ENCODE results near the gene ROS1.
"Not testable (repeated sequence)": the region's sequence is repeated elsewhere in the genome, so short reads cannot be mapped to it uniquely, and the experiment has no call there.

The ROS1 gene

DNA sequence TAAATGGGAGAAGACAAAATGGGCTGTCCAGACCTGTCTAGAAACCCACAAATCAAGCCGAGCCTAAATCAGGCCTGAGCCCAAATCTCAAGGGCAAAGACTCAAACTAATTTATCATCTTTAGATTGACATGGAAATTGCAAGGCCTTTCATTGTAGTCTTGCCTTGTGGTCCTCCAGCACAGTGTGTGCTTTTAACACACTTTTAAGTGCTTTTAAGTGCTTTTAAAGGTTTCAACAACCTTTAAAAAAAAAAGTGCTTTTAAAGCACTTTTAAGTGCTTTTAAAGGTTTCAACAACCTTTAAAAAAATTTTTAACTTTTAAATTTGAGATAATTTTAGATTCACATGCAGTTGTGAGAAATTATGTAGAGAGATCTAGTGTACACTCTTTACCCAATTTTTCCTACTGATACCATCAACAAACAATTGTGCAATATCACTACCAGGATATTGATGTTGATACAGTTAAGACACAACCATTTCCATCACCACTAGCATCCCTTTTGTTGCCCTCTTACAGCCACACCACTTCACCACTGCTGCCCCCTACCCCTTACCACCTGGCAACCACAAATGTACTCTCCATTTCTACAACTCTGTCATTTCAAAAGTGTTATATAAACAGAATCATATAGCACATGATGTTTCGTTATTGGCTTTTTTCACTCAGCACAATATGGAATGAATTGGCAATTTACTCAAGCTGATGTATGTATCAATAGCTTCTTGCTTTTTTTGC lies 33.6 kb upstream of the ROS1 start:
- H3K4me3 ChIP-seq (ENCODE audit: extremely low read depth, insufficient read depth, low read length, poor library complexity, severe bottlenecking) = no peak overlapping the region
- H3K4me1 ChIP-seq (ENCODE audit: control insufficient read depth, insufficient read depth, low read length, poor library complexity, severe bottlenecking) = peaks cover 4% of the 10 kb centered on the region
- H3K9me3 ChIP-seq (ENCODE audit: control insufficient read depth, low read length) = no peaks in the 10 kb centered on the region
- no peak overlapping the region for H3K27ac ChIP-seq (ENCODE audit: low read depth, low read length, severe bottlenecking)
- no CpG with 5 or more reads among the region's 2 CpGs for WGBS, 2 experiments (ENCODE audit: insufficient coverage in 2 of 2)
- H3K36me3 ChIP-seq (ENCODE audit: control insufficient read depth, insufficient read depth, low read length) = no peaks in the 10 kb centered on the region

DNA sequence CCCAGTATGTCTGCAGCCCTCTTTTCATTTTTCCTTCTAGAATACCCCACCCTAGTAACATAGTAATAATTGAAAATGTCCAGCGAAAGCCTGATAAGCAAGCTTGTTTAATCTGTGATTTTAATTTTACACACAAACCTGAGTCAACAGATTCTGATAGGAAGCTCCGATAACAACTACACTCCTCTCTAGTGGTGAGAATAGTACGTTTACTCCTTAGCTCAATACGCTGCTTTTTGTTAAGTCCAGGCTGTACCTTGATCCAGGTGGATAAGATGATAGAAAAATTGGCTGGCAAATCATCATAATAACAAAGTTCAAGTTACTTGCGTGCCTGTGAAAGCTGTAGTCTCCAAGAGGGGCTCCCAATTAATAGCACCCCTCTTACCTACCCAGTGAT lies 31.3 kb upstream of the ROS1 start:
- Histone ChIP-seq H3K36me3 (ENCODE audit: control insufficient read depth, insufficient read depth, low read length) (no peaks in the 10 kb centered on the region), H3K27ac (ENCODE audit: low read depth, low read length, severe bottlenecking) (no peak overlapping the region), H3K4me3 (ENCODE audit: extremely low read depth, insufficient read depth, low read length, poor library complexity, severe bottlenecking) (no peak overlapping the region), H3K4me1 (ENCODE audit: control insufficient read depth, insufficient read depth, low read length, poor library complexity, severe bottlenecking) (no peaks in the 10 kb centered on the region), H3K9me3 (ENCODE audit: control insufficient read depth, low read length) (no peaks in the 10 kb centered on the region)
- WGBS, 2 experiments (ENCODE audit: insufficient coverage in 2 of 2) = no CpG with 5 or more reads among the region's 5 CpGs

DNA sequence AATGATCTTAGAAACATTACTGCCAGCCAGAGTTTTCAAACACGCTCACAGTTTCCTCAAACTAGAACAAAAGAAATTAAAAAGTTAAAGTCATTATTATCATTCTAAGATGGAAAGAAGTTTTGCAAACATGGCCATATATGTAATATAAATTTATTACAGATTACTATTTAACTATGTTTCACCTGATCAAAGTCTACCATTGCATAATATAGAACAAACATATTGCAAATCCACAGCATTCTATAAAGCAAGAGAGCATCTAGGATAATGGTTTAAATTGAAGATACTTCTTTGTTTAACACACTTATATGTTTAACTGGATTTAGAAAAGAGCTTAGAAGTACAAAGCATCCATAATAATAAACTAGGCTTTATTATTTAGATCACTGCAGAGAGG lies 30.5 kb upstream of the ROS1 start:
- Histone ChIP-seq H3K9me3 (ENCODE audit: control insufficient read depth, low read length) (no peaks in the 10 kb centered on the region), H3K36me3 (ENCODE audit: control insufficient read depth, insufficient read depth, low read length) (no peaks in the 10 kb centered on the region), H3K4me3 (ENCODE audit: extremely low read depth, insufficient read depth, low read length, poor library complexity, severe bottlenecking) (no peak overlapping the region), H3K27ac (ENCODE audit: low read depth, low read length, severe bottlenecking) (no peak overlapping the region), H3K4me1 (ENCODE audit: control insufficient read depth, insufficient read depth, low read length, poor library complexity, severe bottlenecking) (peaks cover under 1% of the 10 kb centered on the region)
- WGBS, 2 experiments (ENCODE audit: insufficient coverage in 2 of 2) = no CpG with 5 or more reads among the region's 1 CpG

DNA sequence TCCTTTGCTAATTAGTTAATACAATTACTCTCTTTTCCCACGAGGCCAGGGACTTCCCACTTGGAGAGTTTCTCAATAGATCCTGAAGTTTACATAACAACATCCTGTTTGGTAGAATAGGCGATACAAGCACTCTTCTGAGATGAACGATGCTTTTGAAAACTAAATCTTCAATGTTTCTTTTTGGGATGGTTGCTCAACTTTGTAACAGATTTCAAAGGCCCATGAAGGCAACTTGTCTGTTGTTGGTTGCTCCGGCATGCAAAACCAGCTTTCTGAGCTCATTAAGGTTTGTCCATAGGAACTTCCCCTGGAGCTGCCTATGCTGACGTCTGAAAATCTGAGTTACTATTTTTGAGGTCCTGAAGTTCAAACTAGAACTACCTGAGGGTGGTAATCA lies 25.9 kb upstream of the ROS1 start:
- Histone ChIP-seq H3K9me3 (ENCODE audit: control insufficient read depth, low read length) (no peaks in the 10 kb centered on the region), H3K36me3 (ENCODE audit: control insufficient read depth, insufficient read depth, low read length) (no peaks in the 10 kb centered on the region), H3K4me1 (ENCODE audit: control insufficient read depth, insufficient read depth, low read length, poor library complexity, severe bottlenecking) (peaks cover 30% of the 10 kb centered on the region), H3K27ac (ENCODE audit: low read depth, low read length, severe bottlenecking) (no peak overlapping the region), H3K4me3 (ENCODE audit: extremely low read depth, insufficient read depth, low read length, poor library complexity, severe bottlenecking) (no peak overlapping the region)
- 77 to 83% methylated on average over 4 of the region's 5 CpGs for WGBS, 2 experiments (ENCODE audit: insufficient coverage in 2 of 2)

DNA sequence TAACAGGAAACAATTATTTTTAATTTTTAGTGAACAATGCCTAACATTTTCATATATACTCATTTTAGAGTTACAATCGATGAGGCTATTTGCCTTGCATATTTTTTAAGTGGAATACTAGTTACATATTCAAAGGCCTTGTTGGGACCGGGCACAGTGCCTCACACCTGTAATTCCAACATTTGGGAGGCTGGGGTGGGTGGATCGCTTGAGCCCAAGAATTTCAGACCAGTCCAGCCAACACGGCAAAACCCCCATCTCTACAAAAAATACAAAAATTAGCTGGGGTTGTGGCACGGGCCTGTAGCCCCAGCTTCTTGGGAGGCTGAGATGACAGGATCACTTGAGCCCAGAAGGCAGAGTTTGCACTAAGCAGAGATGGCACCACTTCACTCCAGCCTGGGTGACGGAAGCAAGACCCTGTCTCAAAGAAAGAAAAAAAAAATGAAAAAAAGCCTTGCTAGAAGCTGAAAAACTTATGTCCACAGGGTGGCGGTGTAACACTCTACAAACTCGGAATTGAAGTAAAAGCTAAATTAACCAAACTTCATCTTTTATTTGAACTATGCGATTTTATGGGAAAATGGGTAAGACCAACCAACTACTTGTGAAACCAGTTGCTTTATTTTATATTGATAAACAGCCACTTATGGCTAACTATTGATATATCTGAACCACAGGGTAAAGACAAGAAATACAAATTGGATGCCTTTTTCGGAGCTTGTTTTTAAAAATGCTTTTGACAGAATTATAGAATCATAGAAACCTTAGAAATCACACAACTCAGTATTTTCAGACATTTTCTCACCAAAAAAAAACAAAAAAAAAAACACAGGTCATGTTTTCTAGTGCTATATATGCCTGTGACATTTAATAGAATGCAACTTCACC lies 24.1 kb upstream of the ROS1 start:
- 53 to 83% methylated on average over 2 to 3 of the region's 10 CpGs for WGBS, 2 experiments (ENCODE audit: insufficient coverage in 2 of 2)
- no peak overlapping the region for H3K4me3 ChIP-seq (ENCODE audit: extremely low read depth, insufficient read depth, low read length, poor library complexity, severe bottlenecking)
- no peaks in the 10 kb centered on the region for H3K36me3 ChIP-seq (ENCODE audit: control insufficient read depth, insufficient read depth, low read length)
- H3K9me3 ChIP-seq (ENCODE audit: control insufficient read depth, low read length) = no peaks in the 10 kb centered on the region
- no peak overlapping the region for H3K27ac ChIP-seq (ENCODE audit: low read depth, low read length, severe bottlenecking)
- peaks cover 30% of the 10 kb centered on the region for H3K4me1 ChIP-seq (ENCODE audit: control insufficient read depth, insufficient read depth, low read length, poor library complexity, severe bottlenecking)

DNA sequence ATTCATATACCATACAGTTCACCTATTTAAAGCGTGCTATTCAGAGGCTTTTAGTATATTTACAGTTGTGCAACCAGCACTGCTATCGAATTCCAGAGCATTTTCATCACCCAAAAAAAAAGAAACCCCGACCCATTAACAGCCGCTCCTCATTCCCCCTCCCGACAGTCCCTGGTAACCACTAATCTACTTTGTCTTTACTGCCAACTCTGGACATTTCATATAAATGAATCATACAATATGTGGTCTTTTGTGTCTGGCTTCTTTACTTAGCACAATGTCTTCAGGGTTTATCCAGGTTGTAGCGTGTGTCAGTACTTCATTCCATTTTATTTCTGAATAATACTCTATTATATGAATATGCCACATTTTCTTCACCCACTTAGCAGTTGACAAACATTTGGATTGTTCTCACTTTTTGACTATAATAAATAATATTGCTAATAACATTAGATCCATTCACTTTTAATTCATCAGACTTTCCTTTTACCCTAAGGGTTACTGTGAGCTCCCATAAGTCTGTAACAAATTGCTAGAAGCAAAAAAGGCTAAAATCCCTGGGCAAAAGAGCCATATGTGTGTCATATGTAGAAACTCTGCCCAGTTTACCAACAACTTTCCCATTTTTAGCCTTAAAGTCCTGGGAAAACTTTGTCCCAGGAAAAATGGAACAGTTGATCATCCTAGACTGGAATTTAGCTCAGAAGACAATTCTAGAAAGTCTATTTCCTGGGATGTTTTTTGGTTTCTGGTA lies 23.2 kb upstream of the ROS1 start:
- Histone ChIP-seq H3K9me3 (ENCODE audit: control insufficient read depth, low read length) (no peaks in the 10 kb centered on the region), H3K4me3 (ENCODE audit: extremely low read depth, insufficient read depth, low read length, poor library complexity, severe bottlenecking) (no peak overlapping the region), H3K27ac (ENCODE audit: low read depth, low read length, severe bottlenecking) (peak overlapping the region; percentile 81), H3K4me1 (ENCODE audit: control insufficient read depth, insufficient read depth, low read length, poor library complexity, severe bottlenecking) (peaks cover 30% of the 10 kb centered on the region), H3K36me3 (ENCODE audit: control insufficient read depth, insufficient read depth, low read length) (no peaks in the 10 kb centered on the region)
- 81 to 83% methylated on average over 1 to 3 of the region's 6 CpGs for WGBS, 2 experiments (ENCODE audit: insufficient coverage in 2 of 2)

DNA sequence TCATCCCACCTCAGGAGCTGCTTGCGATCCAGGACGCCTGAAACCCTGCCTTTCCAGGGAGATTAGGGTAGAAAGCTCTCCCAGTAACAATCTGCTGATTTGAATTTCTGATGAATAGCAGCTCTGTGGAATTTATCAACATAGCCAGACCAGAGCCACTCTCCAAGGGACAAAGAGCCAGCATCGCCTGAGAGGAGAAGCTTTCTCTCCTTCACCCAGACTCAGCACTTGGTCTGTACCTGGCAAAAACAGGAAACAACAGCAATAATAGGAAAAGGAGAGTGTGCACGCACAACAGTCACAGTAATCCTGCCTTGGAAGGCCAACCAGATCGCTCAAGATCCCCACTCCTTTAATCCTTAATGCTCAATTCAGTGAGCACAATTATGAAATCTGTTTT lies 22.3 kb upstream of the ROS1 start:
- peaks cover 30% of the 10 kb centered on the region for H3K4me1 ChIP-seq (ENCODE audit: control insufficient read depth, insufficient read depth, low read length, poor library complexity, severe bottlenecking)
- 65 to 89% methylated on average over 2 of the region's 5 CpGs for WGBS, 2 experiments (ENCODE audit: insufficient coverage in 2 of 2)
- no peaks in the 10 kb centered on the region for H3K9me3 ChIP-seq (ENCODE audit: control insufficient read depth, low read length)
- H3K36me3 ChIP-seq (ENCODE audit: control insufficient read depth, insufficient read depth, low read length) = no peaks in the 10 kb centered on the region
- no peak overlapping the region for H3K4me3 ChIP-seq (ENCODE audit: extremely low read depth, insufficient read depth, low read length, poor library complexity, severe bottlenecking)
- peak overlapping the region; percentile 25 for H3K27ac ChIP-seq (ENCODE audit: low read depth, low read length, severe bottlenecking)

DNA sequence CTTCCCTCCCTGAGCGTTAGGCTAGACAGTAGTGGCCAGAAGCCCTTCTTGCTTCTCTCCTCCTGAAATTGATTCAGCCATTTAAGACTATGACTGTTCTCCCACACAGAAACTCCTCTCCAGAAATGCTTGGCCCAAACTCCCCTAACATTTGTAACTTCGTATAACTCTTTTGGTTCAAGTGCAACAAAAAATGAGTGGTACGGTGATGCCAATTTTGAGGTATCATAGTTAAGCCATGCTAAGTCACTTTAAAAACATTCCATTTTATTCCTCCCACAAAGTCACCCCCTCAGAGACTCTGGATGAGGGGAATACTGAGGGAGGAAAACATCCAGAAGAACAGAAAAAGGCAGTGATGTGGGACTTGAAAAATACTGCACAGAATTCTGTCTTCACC lies 21.1 kb upstream of the ROS1 start:
- peaks cover 30% of the 10 kb centered on the region for H3K4me1 ChIP-seq (ENCODE audit: control insufficient read depth, insufficient read depth, low read length, poor library complexity, severe bottlenecking)
- no peaks in the 10 kb centered on the region for H3K36me3 ChIP-seq (ENCODE audit: control insufficient read depth, insufficient read depth, low read length)
- H3K27ac ChIP-seq (ENCODE audit: low read depth, low read length, severe bottlenecking) = no peak overlapping the region

DNA sequence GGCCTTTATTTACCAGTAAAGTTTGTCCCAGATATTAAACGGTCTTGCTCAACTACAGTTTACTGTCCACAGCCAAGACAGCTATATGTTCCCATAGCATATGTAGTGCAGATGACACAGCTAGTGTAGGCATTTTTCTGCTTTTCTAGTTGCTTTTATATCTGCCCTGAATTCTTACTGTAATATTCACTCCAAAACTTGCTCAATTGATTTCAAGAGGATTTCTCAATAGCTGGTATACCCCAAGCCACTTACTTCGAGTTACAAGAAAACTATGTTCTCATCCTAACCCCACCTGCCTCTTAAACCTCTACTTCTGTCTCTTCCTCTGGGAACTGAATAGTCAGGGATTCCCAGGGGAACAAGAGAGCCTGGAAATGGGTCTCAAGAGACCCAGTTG lies 18.9 kb upstream of the ROS1 start:
- H3K36me3 ChIP-seq (ENCODE audit: control insufficient read depth, insufficient read depth, low read length) = no peaks in the 10 kb centered on the region

More for the DNA sequence above, 21.1 kb upstream of the ROS1 start:
- Histone ChIP-seq H3K9me3 (ENCODE audit: control insufficient read depth, low read length) (no peaks in the 10 kb centered on the region), H3K4me3 (ENCODE audit: extremely low read depth, insufficient read depth, low read length, poor library complexity, severe bottlenecking) (no peak overlapping the region)
- WGBS, 2 experiments (ENCODE audit: insufficient coverage in 2 of 2) = 83 to 92% methylated on average over 1 to 2 of the region's 3 CpGs

DNA sequence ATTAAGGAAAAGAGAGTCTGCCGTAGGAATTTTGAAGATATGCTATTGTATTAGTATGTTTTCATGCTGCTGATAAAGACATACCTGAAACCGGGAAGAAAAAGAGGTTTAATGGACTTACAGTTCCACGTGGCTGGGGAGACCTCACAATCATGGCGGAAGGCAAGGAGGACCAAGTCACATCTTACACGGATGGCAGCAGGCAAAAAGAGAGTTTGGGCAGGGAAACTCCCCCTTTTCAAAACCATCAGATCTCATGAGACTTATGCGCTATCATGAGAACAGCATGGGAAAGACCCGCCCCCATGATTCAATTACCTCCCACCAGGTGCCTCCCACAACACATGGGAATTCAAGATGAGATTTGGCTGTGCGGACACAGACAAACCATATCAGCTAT lies 16.6 kb upstream of the ROS1 start:
- H3K9me3 ChIP-seq (ENCODE audit: control insufficient read depth, low read length); H3K4me3 ChIP-seq (ENCODE audit: extremely low read depth, insufficient read depth, low read length, poor library complexity, severe bottlenecking); H3K4me1 ChIP-seq (ENCODE audit: control insufficient read depth, insufficient read depth, low read length, poor library complexity, severe bottlenecking); H3K27ac ChIP-seq (ENCODE audit: low read depth, low read length, severe bottlenecking); H3K36me3 ChIP-seq (ENCODE audit: control insufficient read depth, insufficient read depth, low read length): not testable (repeated sequence)
- 90 to 91% methylated on average over 6 to 7 of the region's 8 CpGs for WGBS, 2 experiments (ENCODE audit: insufficient coverage in 2 of 2)

More for the DNA sequence above, 18.9 kb upstream of the ROS1 start:
- no peaks in the 10 kb centered on the region for H3K9me3 ChIP-seq (ENCODE audit: control insufficient read depth, low read length)
- no peak overlapping the region for H3K27ac ChIP-seq (ENCODE audit: low read depth, low read length, severe bottlenecking)
- 80 to 100% methylated on average over 1 of the region's 2 CpGs for WGBS, 2 experiments (ENCODE audit: insufficient coverage in 2 of 2)
- H3K4me3 ChIP-seq (ENCODE audit: extremely low read depth, insufficient read depth, low read length, poor library complexity, severe bottlenecking) = no peak overlapping the region
- H3K4me1 ChIP-seq (ENCODE audit: control insufficient read depth, insufficient read depth, low read length, poor library complexity, severe bottlenecking) = peaks cover 19% of the 10 kb centered on the region
